Left kidney (tissue), 2 donors: ENCODE results near the gene RBMS1. TPM values are rescaled to one million over a fixed set of nuclear protein-coding genes. Genes with fewer than 3 reads are reported as not detected.

ENCODE experiments used
- DNase-seq: peaks from one replicate; pipeline ENCODE4 v3.0.0-alpha.2; 2013
- polyA plus RNA-seq: library from polyadenylated mRNA; unstranded; fragments of 120-200 nt; gene quantifications from one replicate; pipeline ENCODE4 v1.2.1, GENCODE V29; 2013; ENCODE audit not compliant: insufficient read length

The RBMS1 gene
- polyA plus RNA-seq, 1 donor, result 177 TPM

DNA sequence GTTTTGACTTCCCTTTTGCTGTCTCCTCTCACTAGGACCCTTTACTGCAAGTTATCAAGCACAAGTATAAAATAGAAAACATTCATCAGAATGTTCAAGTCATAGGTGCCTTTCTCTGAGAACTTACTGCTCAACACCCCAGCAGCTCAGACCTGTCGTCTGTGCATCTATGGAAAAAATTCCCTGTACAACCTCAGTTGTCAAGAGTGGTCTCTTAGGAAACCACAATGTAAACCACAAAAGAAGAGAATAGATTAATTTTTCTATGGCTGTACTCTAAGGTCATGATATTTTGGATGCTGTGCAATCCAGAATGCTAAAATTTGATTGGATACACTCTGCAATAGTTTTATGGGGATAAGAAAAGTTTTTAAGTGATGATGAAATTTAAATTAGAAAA is 84.1 kb downstream of the RBMS1 start:
- no peak for DNase-seq

DNA sequence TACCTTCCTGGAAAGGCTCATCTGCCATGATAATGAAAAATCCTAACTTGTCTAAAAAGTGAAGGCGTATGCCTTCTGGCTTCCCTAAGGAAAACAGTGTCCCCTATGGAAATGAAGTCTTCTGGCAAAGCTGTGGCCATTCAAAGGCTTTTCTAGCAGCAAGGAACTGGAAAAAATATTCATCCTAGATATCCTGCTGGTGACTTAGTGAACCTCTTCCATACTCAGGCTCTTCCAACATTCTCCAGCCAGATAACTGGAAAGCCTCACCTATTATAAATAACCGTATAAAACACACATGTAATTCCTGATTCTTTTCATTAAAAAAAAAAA is 84.7 kb downstream of the RBMS1 start:
- no peak for DNase-seq

DNA sequence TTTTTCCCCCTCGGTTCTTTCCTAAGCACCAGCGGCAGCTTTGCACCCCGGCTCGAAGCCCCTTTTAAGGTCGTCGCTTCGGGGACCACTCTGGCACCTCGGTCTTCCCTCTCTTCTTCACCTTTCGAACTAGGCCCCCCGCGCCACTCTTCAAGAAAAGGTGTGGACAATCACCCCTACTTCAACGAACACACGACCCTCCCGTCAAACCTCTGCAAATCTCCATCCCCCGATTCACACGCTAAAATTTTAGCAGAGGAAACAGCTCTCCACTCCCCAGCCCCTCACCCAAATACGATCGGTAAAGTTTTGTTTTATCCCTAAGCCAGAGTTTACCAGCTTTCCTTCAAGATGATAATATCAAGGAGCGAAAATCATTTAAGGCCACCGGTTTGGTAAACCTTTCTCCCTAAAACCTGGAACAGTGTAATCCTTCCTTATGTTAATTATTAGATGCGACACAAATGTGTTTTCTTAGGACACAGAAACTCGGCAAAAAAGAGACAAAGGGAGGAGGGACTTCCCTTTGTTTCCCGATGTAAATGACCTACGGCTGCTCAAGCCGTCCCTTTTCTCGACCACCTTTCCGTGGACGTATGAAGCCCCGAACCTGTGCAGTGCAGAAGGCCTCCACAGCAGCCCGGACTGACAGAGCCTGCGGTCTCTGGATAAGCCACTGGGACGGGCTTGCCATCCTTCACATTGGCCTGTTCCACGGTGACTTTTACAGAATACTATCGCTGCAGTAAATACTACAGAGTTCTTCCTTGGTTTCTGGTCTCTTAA is 85.2 kb downstream of the RBMS1 start:
- DNase-seq, result no peak

DNA sequence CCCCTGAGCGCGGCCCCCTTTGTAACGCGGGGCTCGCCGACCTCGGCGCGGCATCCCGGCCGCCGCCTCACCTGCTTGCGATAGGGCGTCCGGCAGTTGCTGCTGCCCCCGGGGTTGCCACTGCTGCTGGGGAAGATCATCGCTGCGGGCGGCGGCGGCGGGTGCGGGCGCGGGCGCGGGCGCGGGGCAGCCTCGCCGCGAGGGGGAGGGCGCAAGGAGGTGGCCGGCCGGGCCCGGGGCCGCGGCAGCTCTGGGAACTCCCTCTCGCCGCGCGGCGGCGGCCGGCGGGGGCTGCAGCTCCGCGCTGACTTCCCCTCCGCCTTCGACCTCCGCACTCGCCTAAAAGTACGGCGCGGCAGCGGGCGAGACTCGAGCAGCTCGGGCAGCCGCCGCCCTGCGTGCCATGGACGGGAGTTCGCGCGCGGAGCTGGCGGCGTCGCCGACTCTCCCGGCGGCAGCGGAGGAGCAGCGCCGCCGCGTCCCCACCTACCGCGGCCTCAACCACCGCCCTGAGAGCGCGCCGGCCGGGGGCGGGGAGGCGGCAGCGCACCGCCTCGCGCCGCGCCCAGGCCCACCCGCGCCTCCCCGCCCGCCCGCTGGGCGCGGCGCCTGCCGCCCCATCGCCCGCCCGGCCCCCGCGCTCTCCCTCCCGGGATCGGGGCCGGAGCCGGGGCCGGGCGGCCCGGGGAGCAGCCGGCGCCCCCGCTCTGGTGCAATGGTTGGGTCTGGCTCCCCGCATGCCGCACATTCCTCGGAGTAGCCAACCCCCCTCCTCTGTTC is 86.0 kb downstream of the RBMS1 start:
- DNase-seq, result peak; percentile 61

DNA sequence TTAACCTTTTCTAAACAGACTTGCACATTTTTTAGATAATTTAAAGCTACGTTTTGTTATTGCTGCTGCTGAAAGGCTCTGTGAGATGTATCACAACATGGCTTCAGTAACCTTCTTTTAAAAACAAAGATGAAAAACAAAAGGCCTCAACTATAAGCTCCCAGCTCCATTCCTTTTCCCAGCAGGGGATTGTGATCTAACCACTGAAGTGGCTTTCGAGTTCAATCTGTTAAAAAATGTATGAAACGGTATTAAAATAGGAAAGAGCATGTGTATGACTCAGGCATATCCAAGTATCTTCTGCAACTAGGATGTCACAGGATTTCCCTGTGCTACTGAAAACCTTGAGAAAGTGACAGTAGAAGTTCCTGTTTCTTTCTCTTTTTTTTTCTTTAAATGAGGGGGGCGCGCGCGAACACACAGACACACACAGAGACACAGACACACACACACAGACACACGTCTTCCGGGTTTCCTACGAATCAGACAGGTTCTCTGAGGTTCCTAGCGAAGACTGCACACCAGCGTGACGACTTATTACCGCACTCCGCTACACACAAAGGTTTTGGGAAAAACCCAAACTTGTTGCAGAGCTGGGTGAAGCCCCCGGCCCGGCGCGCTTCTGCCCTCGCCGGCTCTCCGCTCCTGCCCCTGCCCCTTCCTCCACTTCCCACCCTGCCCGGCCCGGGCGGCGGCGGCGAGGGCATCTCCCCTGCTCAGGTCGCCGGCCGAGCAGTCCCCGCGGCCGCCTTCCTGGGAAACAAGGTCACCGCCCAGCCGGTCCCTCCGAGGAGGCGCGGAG is 86.8 kb downstream of the RBMS1 start:
- DNase-seq, result peak; percentile 55

DNA sequence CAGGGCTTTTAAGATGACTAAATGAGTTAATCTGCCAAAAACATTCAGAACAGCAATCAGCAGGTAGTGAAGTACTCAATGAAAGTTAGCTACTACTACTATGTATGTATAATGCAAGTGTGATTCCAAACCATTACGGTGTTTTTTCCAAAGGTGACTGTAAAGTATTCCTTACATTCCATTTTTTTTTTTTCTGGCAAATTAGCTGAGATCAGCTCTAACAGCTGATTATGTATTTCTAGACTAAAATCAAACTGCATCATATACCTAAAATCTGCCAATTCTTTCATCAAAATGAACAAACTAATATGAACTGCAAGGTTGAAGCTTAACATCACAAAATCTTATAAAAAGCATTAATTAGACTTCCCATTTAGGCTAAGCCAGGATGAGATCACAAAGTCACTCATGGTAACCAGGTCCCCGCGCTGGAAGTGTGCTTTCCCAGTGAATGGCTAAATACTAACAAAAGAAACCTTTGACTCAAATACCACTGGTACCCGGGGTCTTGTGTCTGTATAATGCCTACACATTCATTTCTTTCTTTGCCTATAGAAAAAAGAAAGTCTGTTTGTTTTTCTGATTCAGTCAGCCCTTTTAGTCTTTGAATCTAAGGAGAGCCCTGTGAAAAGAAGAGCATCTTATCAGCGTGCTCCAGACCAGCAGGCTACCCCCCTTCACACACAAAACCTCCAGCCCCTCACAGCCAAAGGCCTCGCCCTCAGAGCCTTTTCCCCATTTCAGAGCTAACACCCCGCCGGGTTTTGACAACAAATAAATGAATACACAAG is 88.3 kb downstream of the RBMS1 start:
- no peak for DNase-seq

DNA sequence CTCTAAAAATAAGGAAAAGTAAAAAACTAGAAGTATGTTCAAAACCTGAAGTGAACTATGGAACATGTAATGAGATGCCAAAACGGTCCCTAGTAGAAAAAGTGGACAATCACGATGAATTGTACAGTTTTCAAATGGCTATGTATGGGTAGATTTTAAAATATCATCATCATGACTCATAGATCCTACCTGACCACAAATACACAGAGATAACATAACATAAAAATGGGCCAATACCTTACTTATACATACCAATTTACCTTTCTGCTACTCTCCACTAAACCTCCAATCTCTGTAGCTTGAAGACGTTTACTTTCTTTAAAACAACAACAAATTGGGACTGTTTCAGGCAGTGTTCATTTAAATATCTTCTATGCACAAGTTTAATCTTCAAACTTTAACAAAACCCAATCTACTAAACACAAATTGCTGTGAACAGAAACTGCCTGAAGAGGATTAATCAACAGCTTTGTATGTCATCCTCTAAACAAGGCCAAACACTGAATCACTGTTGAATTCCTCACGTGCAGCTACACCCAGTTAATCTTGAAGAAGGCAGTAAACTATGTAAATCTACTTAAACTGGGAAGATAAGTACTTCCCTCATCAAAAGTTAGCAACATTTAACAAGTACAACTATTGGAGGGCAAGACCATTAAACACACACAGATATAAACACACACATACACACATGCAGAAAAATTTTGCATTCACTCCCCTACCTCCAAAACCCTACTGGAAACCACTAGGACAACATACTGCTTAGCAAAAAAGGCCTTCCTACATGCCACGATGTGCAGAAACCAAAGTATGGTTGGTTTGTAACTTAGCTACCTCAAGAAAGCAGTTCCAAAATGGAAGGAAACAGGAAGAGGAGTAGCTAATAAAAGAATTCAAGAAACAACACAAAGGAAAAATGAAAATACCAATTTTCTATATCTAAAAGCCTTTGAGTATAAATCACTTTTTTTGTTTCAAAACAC is 90.3 kb downstream of the RBMS1 start:
- DNase-seq, result no peak

DNA sequence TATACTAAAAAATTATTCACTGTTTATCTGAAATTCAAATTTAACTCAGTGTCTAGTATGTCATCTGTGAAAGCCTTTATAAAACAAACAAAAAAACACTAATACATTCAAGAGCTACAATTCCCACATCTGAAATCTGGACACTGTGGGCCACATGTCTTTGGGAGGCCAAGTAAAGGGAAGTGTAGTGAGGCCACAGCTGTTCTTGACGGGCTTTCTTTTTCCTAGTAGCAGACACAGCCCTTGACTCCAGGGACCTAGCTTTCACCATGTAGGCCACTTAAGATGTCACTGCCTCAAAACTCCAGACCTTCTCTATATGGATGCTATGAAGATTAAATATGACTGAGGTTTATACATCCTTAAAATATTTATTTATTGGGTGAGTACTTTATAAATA is 91.1 kb downstream of the RBMS1 start:
- no peak for DNase-seq

DNA sequence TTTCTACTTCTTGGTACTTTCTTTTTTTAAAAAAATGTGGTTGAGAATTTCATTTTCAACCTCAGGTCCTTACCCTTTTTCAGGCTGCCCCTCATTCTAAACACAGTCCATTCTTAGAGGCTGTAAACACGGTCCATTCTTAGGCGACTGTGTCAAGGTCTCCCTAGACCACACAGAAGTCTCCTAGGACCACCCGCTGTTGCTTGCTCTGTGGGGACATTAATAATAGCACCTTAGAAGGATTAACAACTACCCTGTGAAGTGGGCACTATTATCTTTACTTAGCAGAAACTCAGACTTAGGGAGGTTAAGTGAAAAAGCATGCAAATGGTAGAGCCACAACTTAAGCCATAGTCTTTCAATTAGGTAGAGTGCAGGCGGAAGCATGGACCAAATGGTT is 91.7 kb downstream of the RBMS1 start:
- DNase-seq, result no peak

DNA sequence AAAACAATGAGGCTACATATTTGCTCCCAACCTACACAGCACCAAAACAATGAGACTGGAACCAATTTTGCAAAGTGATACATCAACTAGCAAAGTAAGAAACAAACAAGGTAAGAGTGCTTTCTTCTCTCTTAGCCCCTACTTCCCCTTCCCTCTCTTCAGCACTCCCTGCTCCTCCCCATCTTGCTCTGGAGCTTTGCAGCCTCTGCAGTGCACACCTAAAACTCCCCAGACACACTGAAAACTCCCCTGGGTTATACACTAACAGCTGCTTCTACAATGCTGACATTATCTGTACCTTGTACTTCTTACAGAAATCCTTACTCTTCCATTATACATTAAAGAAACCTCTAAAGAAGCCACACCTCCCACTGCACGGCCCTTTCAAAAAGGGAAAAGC is 93.7 kb downstream of the RBMS1 start:
- no peak for DNase-seq

DNA sequence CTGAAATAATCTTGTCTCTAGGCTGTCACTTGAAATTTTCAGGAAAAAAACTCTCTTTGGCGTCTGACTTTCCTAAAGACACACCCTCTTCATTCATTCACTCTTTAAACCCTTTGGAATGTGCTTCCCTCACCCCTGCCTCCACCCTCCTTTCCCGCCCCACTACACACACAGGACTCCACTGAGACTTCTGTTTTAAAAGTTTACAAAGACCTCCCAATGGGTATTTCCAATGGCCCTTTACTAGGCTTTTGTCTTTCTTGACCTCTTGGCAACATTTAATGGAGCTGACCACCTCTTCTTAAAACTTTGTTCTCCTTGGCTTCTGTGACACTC is 96.1 kb downstream of the RBMS1 start:
- DNase-seq, result no peak

DNA sequence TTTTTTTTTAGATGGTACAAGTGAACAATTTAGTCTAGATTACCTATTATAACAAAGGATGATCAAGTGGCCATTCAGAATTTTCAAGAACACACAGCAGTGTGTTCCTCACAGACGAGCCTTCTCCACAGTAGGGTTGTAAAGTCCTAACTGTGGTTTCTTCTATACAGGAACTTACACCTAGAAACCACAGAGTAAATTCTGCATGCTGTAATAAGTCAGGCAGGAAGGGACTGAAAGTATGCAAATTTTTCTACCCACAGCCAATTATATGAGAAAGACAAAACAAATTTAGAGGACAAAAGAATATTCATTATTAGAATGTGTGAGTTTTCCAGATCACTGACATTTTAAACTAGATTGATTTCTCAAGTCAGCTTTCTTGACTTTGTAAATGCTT is 99.5 kb downstream of the RBMS1 start:
- DNase-seq, result no peak

DNA sequence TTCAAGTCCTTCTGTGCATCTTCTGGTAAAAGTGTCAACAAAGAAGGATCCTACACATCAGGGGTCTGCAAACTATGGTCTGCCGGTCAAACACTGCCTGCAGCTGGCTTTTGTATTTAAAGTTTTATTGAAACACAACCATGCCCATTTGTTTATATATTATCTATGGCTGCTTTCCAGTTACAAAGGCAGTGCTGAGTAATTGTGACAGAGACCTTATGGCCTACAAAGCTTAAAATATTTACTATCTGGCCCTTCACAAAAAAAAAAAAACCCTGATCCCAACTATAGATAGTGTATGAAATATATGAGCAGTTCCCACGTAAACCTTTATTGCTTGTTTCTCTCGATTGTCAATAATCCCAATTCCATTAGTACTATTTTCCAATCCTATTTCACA is 101.4 kb downstream of the RBMS1 start:
- no peak for DNase-seq

DNA sequence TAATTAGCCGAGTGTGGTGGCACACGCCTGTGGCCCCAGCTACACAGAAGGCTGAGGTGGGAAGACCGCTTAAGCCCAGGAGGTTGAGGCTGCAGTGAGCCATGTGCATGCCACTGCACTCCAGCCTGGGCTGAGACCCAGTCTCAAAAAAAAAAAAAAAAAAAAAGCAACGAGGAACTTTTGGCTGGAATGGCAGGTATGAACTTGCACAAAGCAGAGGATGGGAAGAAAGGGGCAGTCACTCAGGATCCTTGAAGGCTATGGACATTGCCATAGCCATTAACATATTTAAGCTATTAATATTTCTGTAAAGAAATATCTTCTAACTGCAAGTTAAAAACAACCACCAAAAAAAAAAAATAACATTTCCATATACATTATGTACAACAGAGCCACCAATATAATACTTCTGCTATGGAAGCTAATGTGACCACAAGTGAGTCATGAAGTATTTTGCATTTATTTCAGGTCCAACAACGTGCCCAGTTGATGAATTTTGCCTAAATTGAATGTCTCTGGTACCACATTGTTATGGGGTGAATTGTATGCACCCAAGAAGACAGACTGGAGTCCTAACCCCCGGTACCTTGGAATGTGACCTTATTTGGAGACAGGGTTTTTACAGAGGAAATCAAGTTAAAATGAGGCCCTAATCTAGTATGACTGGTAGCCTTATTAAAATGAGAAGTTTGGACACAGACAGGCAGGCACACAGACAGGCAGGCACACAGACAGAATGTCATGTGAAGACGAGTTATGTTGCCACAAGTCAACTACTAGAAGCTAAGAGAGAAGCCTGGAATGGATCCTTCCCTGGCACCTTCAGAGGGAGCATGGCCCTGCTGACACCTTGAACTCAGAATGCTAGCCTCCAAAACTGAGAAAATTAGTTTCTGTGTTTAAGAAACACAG is 102.8 kb downstream of the RBMS1 start:
- DNase-seq, result no peak

DNA sequence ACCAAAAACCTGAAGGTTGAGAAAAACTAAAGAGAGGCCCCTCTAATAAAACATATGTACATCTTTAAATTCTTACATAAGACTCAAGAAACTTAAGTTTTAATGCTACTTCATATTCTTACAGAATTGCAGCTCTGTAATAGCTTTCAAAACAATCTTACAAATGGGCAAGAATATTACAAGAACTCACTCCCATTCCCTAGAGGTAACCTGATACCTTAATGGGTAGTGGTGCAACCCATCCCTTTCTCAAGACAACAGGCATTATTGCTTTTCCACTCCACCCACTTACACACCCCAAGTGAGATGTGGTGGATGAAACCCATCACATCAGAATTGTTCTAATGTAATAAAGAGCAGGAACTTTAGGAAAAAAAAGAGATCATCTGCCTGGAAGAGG is 103.7 kb downstream of the RBMS1 start:
- DNase-seq, result no peak

DNA sequence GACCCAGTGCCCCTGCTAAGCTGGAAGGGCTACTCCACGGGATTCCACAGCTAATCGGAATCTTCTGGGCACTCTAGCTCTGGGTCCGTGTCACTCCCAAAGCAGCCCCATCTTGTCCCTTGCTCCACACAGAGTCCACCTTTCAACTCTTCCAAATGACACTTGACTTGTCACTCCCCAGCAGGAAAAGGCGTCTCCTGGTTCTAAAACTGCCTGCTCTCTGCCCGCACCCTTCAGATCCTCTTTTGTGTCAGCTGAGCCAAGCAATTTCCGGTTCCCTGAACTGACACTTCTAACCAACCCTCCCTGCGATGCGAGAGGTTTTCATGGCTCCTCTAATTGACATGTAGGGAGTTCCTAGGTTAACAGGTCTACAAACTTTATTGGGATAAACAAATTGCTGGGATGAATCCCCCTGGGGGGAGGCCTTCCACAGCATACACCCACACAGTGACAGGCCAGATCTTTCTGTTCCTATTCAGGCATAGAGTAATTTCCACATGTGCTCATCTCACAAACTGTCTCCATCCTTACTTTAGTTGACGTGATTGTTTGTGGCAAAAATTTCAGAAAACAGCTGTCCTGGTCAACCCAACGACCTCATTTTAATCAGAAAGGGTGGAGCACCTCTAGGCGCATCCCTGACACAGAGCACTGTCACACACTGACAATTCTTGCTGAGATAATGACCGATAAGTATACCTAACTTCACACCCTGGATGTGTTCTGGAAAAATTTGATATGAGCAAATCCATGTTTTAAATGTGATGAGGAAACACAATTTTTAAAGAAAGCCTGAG is 104.9 kb downstream of the RBMS1 start:
- DNase-seq, result no peak

DNA sequence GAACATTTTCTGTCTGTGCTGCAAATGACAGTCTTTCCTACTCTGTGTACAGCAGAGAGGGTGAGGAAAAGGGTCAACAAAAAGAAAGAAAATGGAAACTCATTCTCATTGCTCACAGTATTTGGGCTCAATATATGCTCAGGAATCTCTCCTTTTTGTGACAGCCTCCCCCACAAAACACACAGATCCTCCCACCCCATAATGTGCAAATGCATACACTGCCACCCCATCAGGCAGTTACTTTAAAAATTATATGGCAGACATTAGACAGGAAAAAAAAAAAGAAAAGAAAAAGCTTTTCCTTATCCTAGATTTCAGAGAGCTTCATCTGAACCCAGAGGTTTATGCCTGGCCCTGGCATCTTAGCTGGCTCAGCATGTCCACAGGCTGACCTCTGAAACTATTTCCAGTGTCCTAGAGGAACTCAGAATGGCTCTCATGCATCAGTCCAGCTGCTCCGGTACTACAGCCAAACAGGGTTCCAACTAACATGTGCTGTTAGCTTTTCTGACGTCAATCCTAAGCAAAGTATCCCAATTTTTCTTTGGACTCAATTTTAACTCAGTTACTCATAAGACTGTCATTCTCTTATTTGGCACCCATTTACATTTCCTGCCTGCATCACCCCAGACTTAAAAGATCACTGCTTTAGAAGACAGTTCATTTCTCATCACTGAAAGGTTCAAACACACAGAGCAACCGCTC is 105.9 kb downstream of the RBMS1 start:
- no peak for DNase-seq

DNA sequence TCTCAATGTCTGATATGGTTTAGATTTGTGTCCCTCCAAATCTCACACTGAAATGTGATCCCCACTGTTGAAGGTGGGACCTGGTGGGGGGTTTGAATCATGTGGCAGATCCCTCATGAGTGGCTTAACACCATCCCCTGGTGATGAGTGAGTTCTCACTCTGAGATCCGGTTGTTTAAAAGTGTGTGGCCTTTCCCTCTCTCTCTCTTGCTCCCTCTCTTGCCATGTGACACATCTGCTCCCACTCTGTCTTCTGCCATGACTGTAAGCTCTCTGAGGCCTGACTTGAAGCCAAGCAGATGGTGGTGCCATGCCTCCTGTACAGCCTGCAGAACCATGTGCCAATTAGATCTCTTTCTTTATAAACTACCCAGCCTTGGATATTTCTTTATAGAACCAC is 108.8 kb downstream of the RBMS1 start:
- DNase-seq, result no peak
